Measurements from ENCODE around the gene IPO4.

DNA sequence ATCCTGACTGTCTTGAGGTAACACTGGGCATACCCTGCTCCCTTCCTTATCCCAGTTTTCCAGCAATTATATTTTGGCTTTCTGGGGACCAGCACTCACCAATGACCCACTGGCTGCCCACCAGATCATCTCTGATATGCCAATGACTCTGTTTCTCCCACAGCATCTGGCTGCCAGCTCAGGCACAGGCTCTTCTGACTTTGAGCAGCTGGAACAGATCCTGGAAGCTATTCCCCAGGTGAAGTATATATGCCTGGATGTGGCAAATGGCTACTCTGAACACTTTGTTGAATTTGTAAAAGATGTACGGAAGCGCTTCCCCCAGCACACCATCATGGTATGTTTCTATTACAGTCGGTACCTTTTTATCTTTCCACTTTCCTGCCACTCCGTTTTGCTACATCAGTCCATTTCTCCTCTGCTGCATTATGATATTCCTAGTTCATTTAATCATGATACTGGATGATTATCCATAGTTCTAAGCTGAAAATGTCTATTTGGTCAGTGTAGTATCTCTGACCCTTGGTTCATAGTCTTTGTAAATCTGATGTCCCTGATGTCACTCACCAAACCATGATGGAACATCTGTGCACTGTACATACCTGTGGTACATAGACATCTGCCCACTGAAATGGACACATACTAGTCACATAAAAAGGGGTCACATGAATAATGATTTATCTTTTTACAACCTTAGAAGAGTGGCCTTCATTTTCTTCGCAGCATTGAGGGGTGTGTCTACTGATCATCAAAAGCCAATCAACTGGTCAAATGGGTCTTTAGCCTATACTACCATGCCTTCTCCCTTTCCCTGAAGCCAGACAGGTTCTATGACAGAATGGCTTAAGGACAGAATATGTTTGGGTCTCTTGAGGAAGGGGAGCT, 47.4 kb upstream of the IPO4 start:
- TF ChIP-seq, protein P1, sequence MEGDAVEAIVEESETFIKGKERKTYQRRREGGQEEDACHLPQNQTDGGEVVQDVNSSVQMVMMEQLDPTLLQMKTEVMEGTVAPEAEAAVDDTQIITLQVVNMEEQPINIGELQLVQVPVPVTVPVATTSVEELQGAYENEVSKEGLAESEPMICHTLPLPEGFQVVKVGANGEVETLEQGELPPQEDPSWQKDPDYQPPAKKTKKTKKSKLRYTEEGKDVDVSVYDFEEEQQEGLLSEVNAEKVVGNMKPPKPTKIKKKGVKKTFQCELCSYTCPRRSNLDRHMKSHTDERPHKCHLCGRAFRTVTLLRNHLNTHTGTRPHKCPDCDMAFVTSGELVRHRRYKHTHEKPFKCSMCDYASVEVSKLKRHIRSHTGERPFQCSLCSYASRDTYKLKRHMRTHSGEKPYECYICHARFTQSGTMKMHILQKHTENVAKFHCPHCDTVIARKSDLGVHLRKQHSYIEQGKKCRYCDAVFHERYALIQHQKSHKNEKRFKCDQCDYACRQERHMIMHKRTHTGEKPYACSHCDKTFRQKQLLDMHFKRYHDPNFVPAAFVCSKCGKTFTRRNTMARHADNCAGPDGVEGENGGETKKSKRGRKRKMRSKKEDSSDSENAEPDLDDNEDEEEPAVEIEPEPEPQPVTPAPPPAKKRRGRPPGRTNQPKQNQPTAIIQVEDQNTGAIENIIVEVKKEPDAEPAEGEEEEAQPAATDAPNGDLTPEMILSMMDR (IDR thresholded peaks at IDR 0.05 in 4 of 5, conservative IDR thresholded peaks at IDR 0.05 in 1 of 5): no peak
- no peak for TF ChIP-seq POLR2A (IDR thresholded peaks at IDR 0.05)
